ENCODE results near the gene PARN.
"Not testable (repeated sequence)": the region's sequence is repeated elsewhere in the genome, so short reads cannot be mapped to it uniquely, and the experiment has no call there.

Gene PARN

GRCh38 chr16:14606102-14606501 is 24.0 kb downstream of the PARN start:
- Histone ChIP-seq H3K9me3 (ENCODE audit: control insufficient read depth, low read length) (no peaks in the 10 kb centered on the region), H3K4me3 (ENCODE audit: extremely low read depth, insufficient read depth, low read length, poor library complexity, severe bottlenecking) (no peak overlapping the region), H3K27ac (ENCODE audit: low read depth, low read length, severe bottlenecking) (no peak overlapping the region), H3K36me3 (ENCODE audit: control insufficient read depth, insufficient read depth, low read length) (peaks cover 81% of the 10 kb centered on the region), H3K4me1 (ENCODE audit: control insufficient read depth, insufficient read depth, low read length, poor library complexity, severe bottlenecking) (no peaks in the 10 kb centered on the region)
- 76 to 85% methylated on average over 3 to 5 of the region's 6 CpGs for WGBS, 2 experiments (ENCODE audit: insufficient coverage in 2 of 2)

GRCh38 chr16:14602443-14602963 is 27.6 kb downstream of the PARN start:
- Histone ChIP-seq H3K4me3 (ENCODE audit: extremely low read depth, insufficient read depth, low read length, poor library complexity, severe bottlenecking) (no peak overlapping the region), H3K4me1 (ENCODE audit: control insufficient read depth, insufficient read depth, low read length, poor library complexity, severe bottlenecking) (no peaks in the 10 kb centered on the region), H3K36me3 (ENCODE audit: control insufficient read depth, insufficient read depth, low read length) (peaks cover 81% of the 10 kb centered on the region), H3K9me3 (ENCODE audit: control insufficient read depth, low read length) (no peaks in the 10 kb centered on the region), H3K27ac (ENCODE audit: low read depth, low read length, severe bottlenecking) (no peak overlapping the region)
- 79 to 93% methylated on average over 4 to 6 of the region's 6 CpGs for WGBS, 2 experiments (ENCODE audit: insufficient coverage in 2 of 2)

GRCh38 chr16:14600164-14600563 is 29.9 kb downstream of the PARN start:
- Histone ChIP-seq H3K4me3 (ENCODE audit: extremely low read depth, insufficient read depth, low read length, poor library complexity, severe bottlenecking) (no peak overlapping the region), H3K36me3 (ENCODE audit: control insufficient read depth, insufficient read depth, low read length) (peaks cover 81% of the 10 kb centered on the region), H3K9me3 (ENCODE audit: control insufficient read depth, low read length) (no peaks in the 10 kb centered on the region), H3K4me1 (ENCODE audit: control insufficient read depth, insufficient read depth, low read length, poor library complexity, severe bottlenecking) (no peaks in the 10 kb centered on the region), H3K27ac (ENCODE audit: low read depth, low read length, severe bottlenecking) (no peak overlapping the region)
- 83 to 92% methylated on average over 2 of the region's 2 CpGs for WGBS, 2 experiments (ENCODE audit: insufficient coverage in 2 of 2)

- Histone ChIP-seq H3K4me3 (ENCODE audit: extremely low read depth, insufficient read depth, low read length, poor library complexity, severe bottlenecking) (no peak overlapping the region), H3K36me3 (ENCODE audit: control insufficient read depth, insufficient read depth, low read length) (peaks cover 83% of the 10 kb centered on the region), H3K27ac (ENCODE audit: low read depth, low read length, severe bottlenecking) (no peak overlapping the region), H3K9me3 (ENCODE audit: control insufficient read depth, low read length) (no peaks in the 10 kb centered on the region), H3K4me1 (ENCODE audit: control insufficient read depth, insufficient read depth, low read length, poor library complexity, severe bottlenecking) (no peaks in the 10 kb centered on the region)
- WGBS, 2 experiments (ENCODE audit: insufficient coverage in 2 of 2) = no CpG with 5 or more reads among the region's 3 CpGs
Observed at GRCh38 chr16:14586637-14587305, 43.3 kb downstream of the PARN start.

GRCh38 chr16:14585287-14585686 is 44.8 kb downstream of the PARN start:
- Histone ChIP-seq H3K36me3 (ENCODE audit: control insufficient read depth, insufficient read depth, low read length) (peaks cover 84% of the 10 kb centered on the region), H3K9me3 (ENCODE audit: control insufficient read depth, low read length) (no peaks in the 10 kb centered on the region), H3K4me3 (ENCODE audit: extremely low read depth, insufficient read depth, low read length, poor library complexity, severe bottlenecking) (no peak overlapping the region), H3K4me1 (ENCODE audit: control insufficient read depth, insufficient read depth, low read length, poor library complexity, severe bottlenecking) (no peaks in the 10 kb centered on the region), H3K27ac (ENCODE audit: low read depth, low read length, severe bottlenecking) (no peak overlapping the region)
- WGBS, 2 experiments (ENCODE audit: insufficient coverage in 2 of 2) = 96 to 100% methylated on average over 3 of the region's 3 CpGs

GRCh38 chr16:14580926-14581325 is 49.1 kb downstream of the PARN start:
- H3K4me1 ChIP-seq (ENCODE audit: control insufficient read depth, insufficient read depth, low read length, poor library complexity, severe bottlenecking); H3K9me3 ChIP-seq (ENCODE audit: control insufficient read depth, low read length); H3K27ac ChIP-seq (ENCODE audit: low read depth, low read length, severe bottlenecking); H3K4me3 ChIP-seq (ENCODE audit: extremely low read depth, insufficient read depth, low read length, poor library complexity, severe bottlenecking): not testable (repeated sequence)
- 80 to 100% methylated on average over 2 to 3 of the region's 3 CpGs for WGBS, 2 experiments (ENCODE audit: insufficient coverage in 2 of 2)
- peaks cover 90% of the 10 kb centered on the region for H3K36me3 ChIP-seq (ENCODE audit: control insufficient read depth, insufficient read depth, low read length)

- Histone ChIP-seq H3K36me3 (ENCODE audit: control insufficient read depth, insufficient read depth, low read length) (peaks cover 92% of the 10 kb centered on the region), H3K4me3 (ENCODE audit: extremely low read depth, insufficient read depth, low read length, poor library complexity, severe bottlenecking) (no peak overlapping the region), H3K27ac (ENCODE audit: low read depth, low read length, severe bottlenecking) (no peak overlapping the region), H3K4me1 (ENCODE audit: control insufficient read depth, insufficient read depth, low read length, poor library complexity, severe bottlenecking) (no peaks in the 10 kb centered on the region), H3K9me3 (ENCODE audit: control insufficient read depth, low read length) (no peaks in the 10 kb centered on the region)
- no CpG with 5 or more reads among the region's 2 CpGs for WGBS, 2 experiments (ENCODE audit: insufficient coverage in 2 of 2)
Observed at GRCh38 chr16:14579266-14579665, 50.8 kb downstream of the PARN start.

- Histone ChIP-seq H3K27ac (ENCODE audit: low read depth, low read length, severe bottlenecking) (no peak overlapping the region), H3K9me3 (ENCODE audit: control insufficient read depth, low read length) (no peaks in the 10 kb centered on the region), H3K36me3 (ENCODE audit: control insufficient read depth, insufficient read depth, low read length) (peaks cover 75% of the 10 kb centered on the region), H3K4me1 (ENCODE audit: control insufficient read depth, insufficient read depth, low read length, poor library complexity, severe bottlenecking) (no peaks in the 10 kb centered on the region), H3K4me3 (ENCODE audit: extremely low read depth, insufficient read depth, low read length, poor library complexity, severe bottlenecking) (no peak overlapping the region)
- WGBS, 2 experiments (ENCODE audit: insufficient coverage in 2 of 2) = 71 to 92% methylated on average over 1 of the region's 1 CpG
Observed at GRCh38 chr16:14576532-14576931, 53.5 kb downstream of the PARN start.

GRCh38 chr16:14576069-14576468 is 54.0 kb downstream of the PARN start:
- no peak overlapping the region for H3K4me3 ChIP-seq (ENCODE audit: extremely low read depth, insufficient read depth, low read length, poor library complexity, severe bottlenecking)
- peaks cover 71% of the 10 kb centered on the region for H3K36me3 ChIP-seq (ENCODE audit: control insufficient read depth, insufficient read depth, low read length)
- WGBS, 2 experiments (ENCODE audit: insufficient coverage in 2 of 2) = 97 to 100% methylated on average over 2 to 3 of the region's 3 CpGs
- H3K9me3 ChIP-seq (ENCODE audit: control insufficient read depth, low read length) = no peaks in the 10 kb centered on the region
- H3K4me1 ChIP-seq (ENCODE audit: control insufficient read depth, insufficient read depth, low read length, poor library complexity, severe bottlenecking) = no peaks in the 10 kb centered on the region
- H3K27ac ChIP-seq (ENCODE audit: low read depth, low read length, severe bottlenecking) = no peak overlapping the region

- H3K27ac ChIP-seq (ENCODE audit: low read depth, low read length, severe bottlenecking); H3K4me1 ChIP-seq (ENCODE audit: control insufficient read depth, insufficient read depth, low read length, poor library complexity, severe bottlenecking); H3K4me3 ChIP-seq (ENCODE audit: extremely low read depth, insufficient read depth, low read length, poor library complexity, severe bottlenecking); H3K9me3 ChIP-seq (ENCODE audit: control insufficient read depth, low read length): not testable (repeated sequence)
- WGBS, 2 experiments (ENCODE audit: insufficient coverage in 2 of 2) = 94 to 98% methylated on average over 4 of the region's 4 CpGs
- H3K36me3 ChIP-seq (ENCODE audit: control insufficient read depth, insufficient read depth, low read length) = peaks cover 64% of the 10 kb centered on the region
Observed at GRCh38 chr16:14574698-14575415, 55.2 kb downstream of the PARN start.

GRCh38 chr16:14572535-14572934 is 57.5 kb downstream of the PARN start:
- WGBS, 2 experiments (ENCODE audit: insufficient coverage in 2 of 2) = 95 to 96% methylated on average over 2 of the region's 2 CpGs
- H3K4me3 ChIP-seq (ENCODE audit: extremely low read depth, insufficient read depth, low read length, poor library complexity, severe bottlenecking) = no peak overlapping the region
- H3K9me3 ChIP-seq (ENCODE audit: control insufficient read depth, low read length) = no peaks in the 10 kb centered on the region
- H3K36me3 ChIP-seq (ENCODE audit: control insufficient read depth, insufficient read depth, low read length) = peaks cover 45% of the 10 kb centered on the region
- H3K27ac ChIP-seq (ENCODE audit: low read depth, low read length, severe bottlenecking) = no peak overlapping the region
- H3K4me1 ChIP-seq (ENCODE audit: control insufficient read depth, insufficient read depth, low read length, poor library complexity, severe bottlenecking) = no peaks in the 10 kb centered on the region

Data from mesodermal cell (in vitro differentiated cells).